RCC 7860 (cell line): ENCODE data around the gene CUX1.
A peak's percentile ranks its signal among the peaks of the same experiment; 100 is the strongest.

Source experiments
- DNase-seq: peaks from one replicate; pipeline ENCODE4 v3.0.0-alpha.2; 2015; ENCODE audit warnings: low spot score
- FAIRE-seq: peaks from 2 replicates; lab custom pipeline; 2012; peaks lifted over from hg19 to GRCh38; lab: Jason Lieb, UNC

CUX1 gene

DNA sequence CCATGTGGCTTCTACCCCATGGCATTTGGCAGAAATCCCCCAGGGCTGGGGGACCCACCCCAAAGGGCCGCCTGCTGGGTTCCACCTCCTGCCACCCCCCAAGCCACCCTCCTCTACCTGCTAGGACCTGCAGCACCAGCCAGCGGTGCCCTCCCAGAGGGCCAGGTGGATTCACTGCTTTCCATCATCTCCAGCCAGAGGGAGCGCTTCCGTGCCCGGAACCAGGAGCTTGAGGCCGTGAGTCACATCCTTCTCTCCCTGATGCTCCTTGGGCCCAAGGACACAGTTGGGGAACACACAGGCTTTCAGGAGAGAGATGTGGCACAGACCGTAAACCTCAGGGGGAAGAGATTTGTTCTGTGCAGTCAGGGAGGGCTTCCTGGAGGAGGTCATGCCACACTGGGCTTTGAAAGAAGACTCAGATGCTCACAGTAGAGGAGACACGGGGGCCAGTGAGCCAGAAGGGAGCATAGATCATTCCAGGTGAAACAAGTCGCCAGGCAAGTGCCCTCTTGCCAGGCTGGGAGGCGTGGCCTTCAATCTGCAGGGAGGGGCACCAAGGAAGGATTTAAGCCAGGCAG lies 457.8 kb downstream of the CUX1 start:
- DNase-seq = no peak
- FAIRE-seq = no peak

DNA sequence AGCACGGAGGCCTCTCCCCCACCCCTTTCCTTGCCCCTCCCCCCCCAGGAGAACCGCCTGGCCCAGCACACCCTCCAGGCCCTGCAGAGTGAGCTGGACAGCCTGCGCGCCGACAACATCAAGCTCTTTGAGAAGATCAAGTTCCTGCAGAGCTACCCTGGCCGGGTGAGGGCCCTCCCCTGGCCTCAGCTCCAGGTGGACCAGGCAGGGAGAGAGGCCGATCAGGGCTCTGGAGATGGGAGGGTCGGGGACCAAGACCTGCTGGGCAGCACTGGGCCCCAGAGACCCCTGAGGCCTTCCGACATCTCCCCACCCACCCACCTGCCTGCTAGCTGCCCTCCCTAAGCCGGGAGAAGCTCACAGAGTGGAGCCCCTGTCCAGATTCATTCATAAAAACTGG lies 460.5 kb downstream of the CUX1 start:
- FAIRE-seq (no peak), DNase-seq (no peak)

DNA sequence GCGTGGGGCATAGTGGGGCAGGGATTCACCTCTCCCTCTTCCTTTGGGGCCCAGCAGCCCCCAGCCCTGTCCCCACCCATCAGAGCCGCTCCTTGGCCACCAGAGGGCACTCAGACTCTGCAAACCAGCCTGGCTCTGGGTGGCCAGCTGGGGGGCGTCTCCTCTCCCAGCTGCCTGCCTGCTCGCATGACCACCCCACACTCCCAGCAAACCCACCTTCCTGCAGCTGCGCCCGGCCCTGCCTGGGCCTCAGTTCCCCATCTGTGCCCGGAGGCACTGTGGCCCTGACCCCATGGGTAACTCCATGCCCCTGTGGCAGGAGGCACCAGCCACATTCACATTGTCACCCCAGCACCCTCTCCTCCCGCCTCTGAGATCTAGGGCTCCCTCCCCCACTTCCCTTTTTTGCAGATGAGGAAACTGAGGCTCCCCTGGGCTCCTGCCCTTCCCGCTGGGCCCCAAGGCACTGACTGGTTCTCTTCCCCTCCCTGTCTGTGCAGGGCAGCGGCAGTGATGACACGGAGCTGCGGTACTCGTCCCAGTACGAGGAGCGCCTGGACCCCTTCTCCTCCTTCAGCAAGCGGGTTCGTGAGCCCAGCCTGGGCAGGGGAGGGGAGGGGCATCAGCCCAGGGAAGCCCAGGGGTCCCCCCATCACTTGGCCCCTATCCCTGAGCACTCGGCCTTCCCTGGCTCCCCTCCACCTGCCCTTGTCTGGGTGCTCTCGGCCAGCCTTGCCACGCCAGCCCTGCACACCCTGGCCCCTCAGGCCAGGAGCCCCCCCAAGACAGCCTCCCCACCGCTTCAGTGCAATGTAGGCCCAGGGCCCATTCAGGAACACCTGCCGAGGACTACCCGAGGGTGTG lies 462.3 kb downstream of the CUX1 start:
- DNase-seq = peak; percentile 50
- no peak for FAIRE-seq

GRCh38 chr7:102280521-102280920 lies 463.1 kb downstream of the CUX1 start:
- FAIRE-seq (no peak), DNase-seq (no peak)

DNA sequence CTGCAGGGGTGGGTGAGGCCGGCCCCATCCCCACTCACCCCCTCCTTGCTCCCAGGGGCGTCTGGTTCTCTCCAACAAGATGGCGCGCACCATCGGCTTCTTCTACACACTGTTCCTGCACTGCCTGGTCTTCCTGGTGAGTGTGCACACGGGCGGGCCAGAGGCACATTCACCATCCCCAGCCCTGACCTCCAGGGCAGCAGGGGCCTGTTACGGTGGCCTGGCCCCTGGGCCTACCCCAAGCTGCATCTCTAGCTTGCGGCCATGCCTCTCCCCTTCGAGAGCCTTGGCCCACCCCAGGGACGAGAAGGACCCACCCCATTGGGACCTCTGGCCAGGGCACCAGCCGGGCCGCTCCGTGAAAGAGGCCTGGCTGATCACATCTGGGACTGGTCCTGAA lies 464.4 kb downstream of the CUX1 start:
- FAIRE-seq = no peak
- no peak for DNase-seq

GRCh38 chr7:102282465-102283362 lies 465.3 kb downstream of the CUX1 start:
- FAIRE-seq (no peak), DNase-seq (no peak)

DNA sequence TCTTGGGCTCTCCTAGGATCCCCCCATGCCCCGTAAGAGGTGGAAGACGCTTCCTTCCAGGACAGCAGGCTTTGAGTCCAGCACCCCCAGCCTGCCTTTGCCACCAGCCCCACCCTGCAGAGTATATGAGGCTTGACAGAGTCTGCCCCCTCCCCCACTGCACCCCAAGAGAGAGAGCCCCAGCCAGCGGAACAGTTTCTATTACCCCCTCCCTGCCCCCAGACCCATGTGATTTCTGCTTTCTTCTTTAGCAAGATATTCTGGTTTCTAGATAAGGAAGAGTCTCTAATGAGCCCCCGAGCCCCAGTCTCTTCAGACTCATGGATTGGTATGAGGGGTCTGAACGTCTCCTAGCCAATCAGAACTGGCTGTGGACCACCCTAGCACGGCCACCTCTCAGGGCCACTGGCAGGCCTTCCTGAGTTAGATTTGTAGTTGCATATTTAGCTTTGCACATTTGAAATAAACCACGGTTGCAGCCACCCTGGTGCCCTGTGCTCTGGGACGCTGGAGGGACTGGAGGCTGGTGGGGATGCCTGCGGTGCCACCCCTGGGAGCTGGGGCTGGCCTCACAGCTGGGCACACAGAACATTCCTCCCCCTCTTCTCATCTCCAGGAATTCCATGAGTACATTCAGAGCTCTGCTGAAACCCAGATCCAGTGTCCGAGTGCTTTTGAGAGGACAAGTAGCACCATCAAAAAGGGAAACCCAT lies 466.2 kb downstream of the CUX1 start:
- no peak for DNase-seq
- no peak for FAIRE-seq

DNA sequence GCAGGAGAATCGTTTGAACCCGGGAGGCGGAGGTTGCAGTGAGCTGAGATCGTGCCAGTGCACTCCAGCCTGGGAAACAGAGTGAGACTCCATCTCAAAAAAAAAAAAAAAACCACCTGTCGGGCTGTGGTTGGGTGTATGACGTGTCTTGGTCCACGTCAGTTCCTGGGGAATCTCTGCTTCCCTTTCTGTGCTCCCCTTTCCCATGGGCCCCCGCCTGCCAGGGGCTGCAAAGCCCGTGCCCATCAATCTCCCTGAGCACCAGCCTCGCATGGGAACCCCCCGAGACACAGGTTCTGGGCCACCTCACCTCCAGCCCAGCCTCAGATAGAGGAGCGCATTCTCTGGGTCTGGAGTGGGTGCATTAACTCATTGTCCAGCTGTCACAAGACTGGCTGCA lies 467.0 kb downstream of the CUX1 start:
- FAIRE-seq (no peak), DNase-seq (no peak)

- DNase-seq (no peak), FAIRE-seq (no peak)
These were observed 467.6 kb downstream of the CUX1 start for GRCh38 chr7:102284891-102285539.

GRCh38 chr7:102285540-102286236 lies 468.3 kb downstream of the CUX1 start:
- DNase-seq (no peak), FAIRE-seq (no peak)

- no peak for FAIRE-seq
These were observed 469.0 kb downstream of the CUX1 start, which contains the start of gene SH2B2 for GRCh38 chr7:102286237-102287110. Gene SH2B2, plus strand, starts transcription at chr7:102286868. Its CDS starts 13,683 bp downstream, at chr7:102300551.

DNA sequence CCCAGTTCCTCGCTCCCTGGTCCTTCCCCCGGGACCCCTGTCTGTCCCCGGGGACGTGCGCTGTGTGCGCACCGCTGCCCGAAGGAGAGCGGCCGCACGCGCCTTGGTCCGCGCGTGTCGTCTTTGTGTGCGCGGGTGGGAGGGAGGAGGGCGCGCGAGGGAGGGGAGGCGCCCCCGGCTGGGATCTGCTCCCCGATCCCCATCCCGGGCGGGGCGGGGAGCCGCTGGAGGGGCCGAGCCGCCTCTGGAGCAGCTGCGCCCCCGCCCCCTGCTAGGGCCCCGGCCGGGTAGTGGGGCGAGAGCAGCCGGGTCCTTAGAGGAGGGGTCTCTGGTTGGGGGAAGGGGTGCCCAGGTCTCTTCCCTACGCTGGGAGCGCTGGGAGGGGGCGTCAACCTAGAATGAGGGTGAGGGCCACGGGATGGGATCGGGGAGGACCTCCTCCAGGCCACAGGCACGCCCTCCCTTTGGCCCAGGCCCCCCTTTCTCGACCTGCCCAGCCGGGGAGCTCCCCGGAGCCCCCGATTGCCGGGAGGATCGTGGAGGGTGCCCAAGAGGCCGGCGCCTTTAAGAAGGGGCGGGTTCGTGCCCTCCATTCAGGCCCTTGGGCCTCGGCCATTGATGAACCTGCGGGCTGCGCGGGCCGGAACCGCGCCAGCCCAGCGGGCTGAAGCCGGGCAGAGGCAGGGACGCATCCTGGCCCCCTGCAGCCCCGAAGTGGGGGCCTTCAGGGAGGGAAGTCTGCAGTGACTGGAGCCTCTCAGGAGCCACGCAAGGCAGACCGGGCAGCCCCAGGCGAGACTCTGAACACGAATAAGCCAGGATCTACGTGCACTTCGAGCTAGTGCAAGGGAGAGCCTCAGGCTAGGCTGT lies 469.9 kb downstream of the CUX1 start:
- no peak for FAIRE-seq

More at GRCh38 chr7:102286237-102287110, 469.0 kb downstream of the CUX1 start, which contains the start of gene SH2B2:
- no peak for DNase-seq

DNA sequence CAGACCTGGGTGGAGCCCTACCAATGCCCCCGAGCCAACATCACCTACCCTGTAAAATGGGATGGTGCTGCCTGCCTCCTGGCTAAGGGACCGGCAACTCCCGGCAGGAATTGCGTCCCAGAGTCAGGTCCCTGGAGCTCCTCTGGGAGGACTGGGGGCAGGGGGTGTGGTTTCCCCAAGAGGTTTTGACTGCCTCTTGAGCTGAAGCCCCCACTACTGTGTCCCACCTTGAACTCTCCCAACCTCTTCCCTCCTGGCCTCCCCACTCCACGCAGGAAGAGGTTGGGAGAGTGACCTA lies 470.5 kb downstream of the CUX1 start:
- no peak for FAIRE-seq
- no peak for DNase-seq

More for the DNA sequence above, 469.9 kb downstream of the CUX1 start:
- DNase-seq = no peak

GRCh38 chr7:102288285-102288930 lies 471.0 kb downstream of the CUX1 start:
- FAIRE-seq (no peak), DNase-seq (no peak)

- no peak for DNase-seq
- no peak for FAIRE-seq
These were observed 471.6 kb downstream of the CUX1 start for GRCh38 chr7:102289057-102289456.

GRCh38 chr7:102291056-102291915 lies 473.9 kb downstream of the CUX1 start:
- FAIRE-seq = no peak
- no peak for DNase-seq
